GM18505 (cell line): ENCODE data around the gene MSANTD2.

ENCODE experiments used
- ATAC-seq: cut with Tn5 transposase; IDR thresholded peaks from one replicate; pipeline ENCODE4 v1.9.1; 2021; ENCODE audit not compliant: unreplicated experiment
- POLR2A ChIP-seq: IDR thresholded peaks from 4 replicates; pipeline ENCODE4 v1.6.1; 2011; ENCODE audit warnings: borderline replicate concordance; ENCODE audit not compliant: insufficient read depth, insufficient read length; ENCODE audit errors: extremely low read depth

The MSANTD2 gene

GRCh38 chr11:124831897-124832296 is 31.7 kb upstream of the MSANTD2 start:
- ATAC-seq: no peak
- no peak for TF ChIP-seq POLR2A

DNA sequence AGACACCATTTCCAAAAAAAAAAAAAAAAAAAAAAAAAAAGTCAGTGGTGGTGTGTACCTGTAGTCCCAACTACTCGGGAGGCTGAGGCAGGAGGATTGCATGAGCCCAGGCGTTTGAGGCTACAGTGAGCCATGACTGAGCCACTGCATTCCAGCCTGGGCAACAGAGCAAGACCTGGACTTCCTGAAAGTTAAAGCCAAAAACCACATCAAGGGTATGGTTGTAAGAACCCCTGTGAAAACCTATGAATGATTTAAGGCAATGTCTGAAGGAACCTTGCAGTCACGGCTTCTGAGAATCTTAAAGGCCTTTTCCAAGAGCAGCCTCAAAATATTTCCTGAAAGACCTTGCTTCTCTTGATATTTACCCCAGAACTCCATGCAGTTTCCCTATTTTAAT is 30.5 kb upstream of the MSANTD2 start:
- no peak for TF ChIP-seq POLR2A
- ATAC-seq: no peak

- no peak for ATAC-seq
- no peak for TF ChIP-seq POLR2A
These were observed 29.8 kb upstream of the MSANTD2 start for GRCh38 chr11:124829986-124830385.

- no peak for TF ChIP-seq POLR2A
- ATAC-seq: no peak
These were observed 25.7 kb upstream of the MSANTD2 start for GRCh38 chr11:124825876-124826275.

DNA sequence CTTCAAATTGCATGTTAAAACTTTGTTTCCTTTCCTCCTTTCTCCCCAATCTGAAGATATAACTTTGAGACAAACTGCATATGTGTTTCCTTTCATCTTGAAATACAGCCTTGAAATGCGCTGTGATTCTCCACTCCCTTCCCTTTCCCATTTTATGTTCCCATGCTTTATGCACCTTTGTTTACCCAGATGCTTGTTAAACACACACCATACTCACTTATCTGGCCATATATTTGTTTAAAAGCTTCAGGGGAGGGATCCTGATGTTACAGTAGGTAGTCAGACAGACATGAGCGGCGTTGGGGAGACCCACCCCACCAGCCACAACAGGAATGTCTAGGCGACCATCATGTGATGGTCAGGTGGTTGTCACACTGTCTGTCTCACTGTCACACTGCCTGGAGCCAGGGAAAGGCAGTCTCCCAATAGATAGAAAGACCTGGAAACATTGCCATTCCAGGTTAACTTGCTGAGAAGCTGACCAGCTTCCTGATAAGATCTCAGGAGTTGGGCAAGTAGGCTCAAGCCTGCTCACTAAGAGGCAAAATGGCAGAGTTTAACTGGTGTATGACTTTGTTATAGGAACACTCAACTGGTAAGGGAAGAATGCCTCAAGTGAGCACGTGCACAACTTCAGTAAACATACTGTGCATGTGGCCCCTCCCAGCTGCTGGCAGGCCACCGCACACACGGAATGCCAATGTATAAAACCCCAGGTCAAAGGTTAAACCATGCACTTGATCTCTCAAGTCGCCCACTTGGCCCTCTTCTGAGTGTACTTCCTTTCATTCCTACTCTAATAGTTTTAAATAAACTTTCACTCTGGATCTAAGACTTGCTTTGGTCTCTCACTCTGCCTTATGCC is 23.5 kb upstream of the MSANTD2 start:
- TF ChIP-seq POLR2A: no peak
- no peak for ATAC-seq

DNA sequence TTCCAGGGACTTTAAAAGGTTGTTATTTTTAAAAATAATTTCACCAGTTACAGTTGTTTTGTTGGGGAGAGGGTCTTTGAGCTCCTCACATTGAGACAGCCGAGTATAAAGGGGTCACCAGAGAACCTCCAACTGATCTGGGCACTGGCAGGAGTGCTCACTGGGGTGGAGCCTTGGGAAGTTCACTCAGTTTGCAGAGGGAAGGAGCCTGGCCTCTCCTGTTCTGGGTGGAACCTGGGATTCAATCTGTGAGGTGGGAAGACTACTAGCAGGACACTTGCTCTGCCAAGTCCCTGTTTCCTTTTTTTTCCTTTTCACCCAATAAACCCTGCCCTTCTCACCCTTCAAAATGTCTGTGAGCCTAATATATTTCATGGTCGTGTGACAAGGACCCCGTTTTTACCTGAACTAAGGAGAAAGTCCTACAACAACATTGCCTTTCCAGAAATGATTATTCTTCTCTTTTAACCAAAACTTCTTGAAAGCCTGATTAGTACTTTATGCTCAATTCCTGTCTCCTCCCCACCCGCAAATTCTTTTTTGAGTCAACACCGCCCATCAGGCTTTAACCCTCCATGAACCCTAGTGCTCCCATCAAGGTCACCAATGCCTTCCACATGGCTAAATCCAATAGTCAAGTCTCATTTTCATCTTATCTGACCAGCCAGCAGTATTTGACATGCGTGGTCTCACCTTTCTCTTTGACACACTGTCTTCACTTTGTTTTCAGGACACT is 22.0 kb upstream of the MSANTD2 start:
- no peak for ATAC-seq
- no peak for TF ChIP-seq POLR2A

DNA sequence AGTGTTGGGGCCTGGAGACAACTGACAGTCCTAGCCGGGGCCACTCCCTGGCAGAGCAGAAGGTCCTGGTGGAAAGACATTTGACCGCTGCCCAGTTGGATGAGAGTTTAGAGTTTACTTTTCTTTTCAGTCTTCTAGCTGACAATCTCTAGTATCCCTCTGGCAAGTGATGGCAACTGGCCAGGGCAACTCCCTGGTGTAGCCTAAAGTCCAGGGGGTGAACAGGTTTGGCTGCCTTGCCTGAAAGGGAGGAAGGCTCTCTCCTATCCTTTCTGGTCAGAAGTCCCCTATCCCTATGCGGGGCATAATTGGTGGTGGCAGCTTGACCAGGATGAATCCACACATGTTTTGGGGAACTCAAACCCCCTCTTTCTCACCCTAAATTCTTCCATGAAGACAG is 16.8 kb upstream of the MSANTD2 start:
- ATAC-seq: no peak
- no peak for TF ChIP-seq POLR2A

DNA sequence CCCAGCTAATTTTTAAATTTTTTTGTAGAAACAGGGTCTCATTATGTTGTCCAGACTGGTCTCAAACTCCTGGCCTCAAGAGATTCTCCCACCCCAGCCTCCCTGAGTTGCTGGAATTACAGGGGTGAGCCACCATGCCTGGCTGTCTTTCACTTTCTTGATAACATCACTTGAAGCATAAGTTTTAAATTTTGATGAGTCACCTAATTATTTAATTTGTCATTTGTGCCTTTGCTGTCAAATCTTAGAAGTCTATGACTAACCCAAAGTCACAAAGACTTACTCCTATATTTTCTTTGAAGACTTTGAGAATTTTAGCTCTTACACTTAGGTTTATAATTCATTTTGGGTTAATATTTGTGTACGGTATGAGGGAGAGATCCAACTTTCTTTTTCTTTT is 14.5 kb upstream of the MSANTD2 start:
- TF ChIP-seq POLR2A: no peak
- ATAC-seq: no peak

DNA sequence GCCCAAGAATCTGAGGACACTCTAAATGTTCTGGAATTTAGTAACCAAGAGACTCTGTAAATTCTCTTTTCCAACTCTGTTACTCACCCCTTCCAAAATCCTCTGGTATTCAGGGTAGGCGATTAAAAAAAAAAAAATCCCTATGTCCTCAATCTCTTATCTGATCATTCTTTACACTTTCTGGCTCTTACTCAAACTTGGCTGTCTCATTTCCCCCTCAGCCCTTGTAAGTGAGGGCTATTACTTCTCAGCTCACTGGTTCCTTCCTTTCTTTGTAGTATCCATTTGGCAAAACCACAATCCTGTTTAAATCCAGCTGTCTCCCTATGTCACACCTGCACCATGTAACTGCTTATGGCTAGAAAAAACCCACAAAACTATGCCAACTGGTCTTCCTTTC is 12.7 kb upstream of the MSANTD2 start:
- TF ChIP-seq POLR2A: no peak
- ATAC-seq: no peak

DNA sequence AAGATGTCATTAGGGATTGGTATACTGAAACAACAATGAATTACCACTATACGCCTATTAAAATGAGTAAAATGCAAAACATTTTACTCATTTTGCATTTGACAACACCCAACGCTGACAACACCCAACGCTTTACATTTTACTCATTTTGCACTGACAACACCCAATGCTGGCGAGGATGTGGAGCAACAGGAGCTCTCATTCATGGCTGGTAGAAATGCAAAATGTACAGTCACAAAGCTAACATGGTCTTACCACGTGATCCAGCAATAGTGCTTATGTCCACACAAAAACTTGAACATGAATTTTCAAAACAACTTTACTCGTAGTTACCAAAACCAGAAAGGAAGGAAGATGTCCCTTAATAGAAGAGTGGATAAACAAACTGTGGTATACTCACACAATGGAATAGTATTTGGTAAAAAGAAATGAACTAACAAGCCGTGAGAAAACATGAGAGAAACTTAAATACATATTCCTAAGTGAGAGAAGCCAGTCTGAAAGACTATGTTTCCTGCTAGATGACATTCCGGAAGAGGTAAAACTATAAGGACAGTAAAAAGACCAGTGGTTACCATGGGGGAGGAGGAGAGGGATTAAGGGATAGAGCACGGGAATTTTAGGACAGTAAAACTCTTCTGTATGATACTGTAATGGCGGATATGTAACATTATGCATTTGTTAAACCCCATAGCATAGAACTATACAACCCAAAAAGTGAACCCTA is 11.4 kb upstream of the MSANTD2 start:
- no peak for ATAC-seq
- TF ChIP-seq POLR2A: no peak

DNA sequence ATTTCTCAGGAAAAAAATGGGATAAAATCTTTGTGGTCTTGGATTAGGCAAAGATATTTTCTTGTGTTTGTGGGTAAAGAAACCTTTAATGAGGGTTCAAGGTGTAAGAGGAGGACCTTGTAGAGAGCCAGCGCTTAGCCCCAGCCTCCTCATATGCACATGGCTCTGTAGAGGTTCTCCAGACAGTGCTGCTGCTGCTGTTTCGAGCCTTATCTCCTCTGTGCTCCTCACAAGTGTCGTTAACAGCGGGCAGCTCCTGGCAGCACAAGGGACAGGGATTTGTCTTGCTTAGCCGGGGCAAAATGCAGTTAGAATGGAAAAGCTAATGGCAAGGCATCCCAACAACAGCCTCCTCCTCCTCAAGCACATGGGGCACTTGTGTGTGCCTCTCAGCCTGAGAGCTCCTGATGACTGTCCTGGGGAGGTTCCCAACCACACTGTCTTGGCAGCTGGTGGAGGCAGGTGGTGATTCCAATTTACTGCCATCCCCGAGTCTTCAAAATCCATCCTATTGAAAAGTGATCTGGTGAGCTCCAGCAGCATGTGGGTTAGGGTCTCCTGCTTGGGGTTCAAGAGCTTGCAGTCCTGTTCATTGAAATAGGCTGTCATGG is 7.6 kb upstream of the MSANTD2 start:
- TF ChIP-seq POLR2A: no peak
- no peak for ATAC-seq

DNA sequence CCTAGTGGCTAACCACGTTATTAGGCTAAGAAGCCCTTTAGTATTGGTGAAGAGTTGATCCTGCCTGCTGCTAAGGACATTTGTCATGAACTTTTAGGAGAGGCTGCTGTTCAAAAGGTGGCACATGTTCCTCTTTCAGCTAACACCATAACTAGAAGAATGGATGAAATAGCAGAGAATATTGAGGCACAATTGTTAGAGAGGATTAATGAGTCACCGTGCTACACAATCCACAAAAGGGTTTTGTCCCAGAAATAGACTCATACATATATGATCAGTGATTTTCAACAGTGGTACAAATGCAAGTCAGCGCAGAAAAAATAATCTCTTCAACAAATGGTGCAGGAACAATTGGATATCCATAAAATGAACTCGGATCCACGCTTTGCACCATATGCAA is 7.0 kb upstream of the MSANTD2 start:
- no peak for TF ChIP-seq POLR2A
- no peak for ATAC-seq

DNA sequence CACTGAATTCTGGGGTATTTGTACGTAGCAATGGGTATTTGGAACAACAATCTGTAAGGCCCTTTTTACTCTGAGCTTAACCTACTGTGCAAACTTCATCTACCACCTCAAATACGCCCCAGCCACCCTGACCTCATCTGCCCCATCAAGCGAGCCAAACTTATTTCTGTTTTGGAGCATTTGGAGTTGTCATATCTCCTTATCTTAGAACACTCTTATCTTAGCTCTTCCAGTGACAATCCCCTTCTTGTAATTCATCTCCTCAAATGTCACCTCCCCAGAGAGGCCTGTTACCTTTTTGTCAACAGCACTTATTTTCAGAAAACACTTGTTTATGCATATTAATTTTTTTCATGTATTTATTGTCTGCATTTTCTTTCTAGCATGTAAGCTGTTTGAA is 4.7 kb upstream of the MSANTD2 start:
- TF ChIP-seq POLR2A: no peak
- ATAC-seq: no peak

DNA sequence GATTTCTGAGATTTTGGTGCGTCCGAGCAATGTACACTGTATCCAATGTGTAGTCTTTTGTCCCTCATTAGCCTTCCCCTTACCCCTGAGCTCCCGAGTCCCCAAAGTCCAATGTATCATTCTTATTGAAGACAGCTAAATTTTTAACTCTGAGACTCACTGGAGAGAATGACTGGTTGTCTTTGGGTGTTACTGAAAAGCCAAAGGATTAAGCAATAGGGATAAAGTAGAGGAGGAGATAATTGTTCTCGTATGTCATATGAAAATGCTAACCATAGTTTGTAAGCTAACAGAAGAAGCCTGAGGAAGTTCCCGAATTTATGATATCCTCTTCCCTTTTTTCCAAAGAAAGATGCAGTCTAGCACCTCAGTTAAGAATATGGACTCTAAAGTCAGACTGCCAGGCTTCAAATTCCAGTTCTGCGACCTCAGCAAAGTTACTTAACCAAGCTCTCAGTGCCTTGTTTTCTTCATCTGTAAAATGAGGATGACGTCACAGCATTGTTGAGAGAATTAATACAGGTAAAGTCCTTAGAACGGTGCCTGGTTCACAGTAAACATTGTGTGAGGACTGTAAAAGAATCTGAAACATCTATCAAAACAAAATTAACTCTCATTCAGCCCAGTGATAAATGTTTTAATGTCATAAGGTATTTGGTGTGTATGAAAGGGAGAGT is 1.6 kb upstream of the MSANTD2 start:
- ATAC-seq: no peak
- TF ChIP-seq POLR2A: no peak

DNA sequence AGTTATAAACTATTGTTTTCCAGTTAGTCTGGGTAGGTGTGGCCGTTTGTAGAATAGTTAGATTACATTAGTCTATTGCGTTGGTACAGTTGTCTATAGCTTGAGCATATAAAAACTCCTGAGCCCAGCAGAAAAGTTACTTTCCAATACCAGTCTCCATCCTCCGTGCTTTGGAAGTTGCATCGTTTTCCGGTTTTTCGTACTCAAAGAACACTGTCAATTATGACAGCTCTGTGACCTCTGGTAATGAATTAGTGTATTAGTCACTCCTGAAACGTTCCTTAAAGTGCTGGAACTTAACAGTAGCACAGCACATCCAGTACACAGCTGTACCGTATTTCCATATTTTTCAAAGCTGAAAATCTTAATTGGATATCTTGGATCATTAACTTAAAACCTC is 808 bp upstream of the MSANTD2 start:
- ATAC-seq: no peak
- no peak for TF ChIP-seq POLR2A
